ENCODE measurements around the gene NAT16. TPM values are rescaled to one million over a fixed set of nuclear protein-coding genes. Genes with fewer than 3 reads are reported as not detected.

Gene NAT16
- total and polyA plus RNA-seq, 2 experiments from 2014 or later: 0.21 to 0.31 TPM

DNA sequence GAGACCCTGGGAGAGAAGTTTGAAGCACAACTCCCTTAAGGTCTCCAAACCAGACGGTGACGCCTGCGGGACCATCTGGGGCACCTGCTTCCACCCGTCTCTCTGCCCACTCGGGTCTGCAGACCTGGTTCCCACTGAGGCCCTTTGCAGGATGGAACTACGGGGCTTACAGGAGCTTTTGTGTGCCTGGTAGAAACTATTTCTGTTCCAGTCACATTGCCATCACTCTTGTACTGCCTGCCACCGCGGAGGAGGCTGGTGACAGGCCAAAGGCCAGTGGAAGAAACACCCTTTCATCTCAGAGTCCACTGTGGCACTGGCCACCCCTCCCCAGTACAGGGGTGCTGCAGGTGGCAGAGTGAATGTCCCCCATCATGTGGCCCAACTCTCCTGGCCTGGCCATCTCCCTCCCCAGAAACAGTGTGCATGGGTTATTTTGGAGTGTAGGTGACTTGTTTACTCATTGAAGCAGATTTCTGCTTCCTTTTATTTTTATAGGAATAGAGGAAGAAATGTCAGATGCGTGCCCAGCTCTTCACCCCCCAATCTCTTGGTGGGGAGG lies 42.4 kb downstream of the NAT16 start:
- ATAC-seq (no peak), DNase-seq (ENCODE audit: low spot score) (no peak)
- H4K20me1 ChIP-seq (replicated peaks; ENCODE audit: insufficient read depth): no peaks in the 10 kb centered on the region
- Mint-ChIP-seq H3K27me3 (ENCODE audit: insufficient read depth, low read depth, poor library complexity) (peaks cover 15% of the 10 kb centered on the region), H3K36me3 (ENCODE audit: low read depth) (no peaks in the 10 kb centered on the region), H3K9me3 (no peaks in the 10 kb centered on the region; the same call in 2 of the 3 replicates), H3K27ac (no peak overlapping the region), H3K4me1 (peaks cover 34% of the 10 kb centered on the region), H3K4me3 (no peak overlapping the region)
- no peaks in the 10 kb centered on the region for H3K9me2 ChIP-seq (ENCODE audit: insufficient read depth)
- no peaks in the 10 kb centered on the region; the same call in 1 of the 2 replicates for H3F3A ChIP-seq (replicated peaks; ENCODE audit: low read depth)
- TF ChIP-seq NANOG (IDR thresholded peaks at IDR 0.05; ENCODE audit: borderline replicate concordance) (no peak), JUNB (IDR thresholded peaks at IDR 0.05; ENCODE audit: unreplicated experiment) (no peak), POLR2AphosphoS5 (IDR thresholded peaks at IDR 0.05; ENCODE audit: low read depth) (no peak), STAT1 (IDR thresholded peaks at IDR 0.05; ENCODE audit: unreplicated experiment) (no peak), CREB1 (CRISPR knock-in tag; IDR thresholded peaks at IDR 0.05; ENCODE audit: low read depth) (no peak), ZNF331 (CRISPR knock-in tag; IDR thresholded peaks at IDR 0.05; ENCODE audit: low read depth) (no peak), EZH2phosphoT487 (IDR thresholded peaks at IDR 0.05; ENCODE audit: unreplicated experiment) (no peak), EZH2 (IDR thresholded peaks at IDR 0.05; ENCODE audit: low read depth, unreplicated experiment) (no peak), ZNF114 (CRISPR knock-in tag; IDR thresholded peaks at IDR 0.05) (no peak)
- TF ChIP-seq, protein P1, sequence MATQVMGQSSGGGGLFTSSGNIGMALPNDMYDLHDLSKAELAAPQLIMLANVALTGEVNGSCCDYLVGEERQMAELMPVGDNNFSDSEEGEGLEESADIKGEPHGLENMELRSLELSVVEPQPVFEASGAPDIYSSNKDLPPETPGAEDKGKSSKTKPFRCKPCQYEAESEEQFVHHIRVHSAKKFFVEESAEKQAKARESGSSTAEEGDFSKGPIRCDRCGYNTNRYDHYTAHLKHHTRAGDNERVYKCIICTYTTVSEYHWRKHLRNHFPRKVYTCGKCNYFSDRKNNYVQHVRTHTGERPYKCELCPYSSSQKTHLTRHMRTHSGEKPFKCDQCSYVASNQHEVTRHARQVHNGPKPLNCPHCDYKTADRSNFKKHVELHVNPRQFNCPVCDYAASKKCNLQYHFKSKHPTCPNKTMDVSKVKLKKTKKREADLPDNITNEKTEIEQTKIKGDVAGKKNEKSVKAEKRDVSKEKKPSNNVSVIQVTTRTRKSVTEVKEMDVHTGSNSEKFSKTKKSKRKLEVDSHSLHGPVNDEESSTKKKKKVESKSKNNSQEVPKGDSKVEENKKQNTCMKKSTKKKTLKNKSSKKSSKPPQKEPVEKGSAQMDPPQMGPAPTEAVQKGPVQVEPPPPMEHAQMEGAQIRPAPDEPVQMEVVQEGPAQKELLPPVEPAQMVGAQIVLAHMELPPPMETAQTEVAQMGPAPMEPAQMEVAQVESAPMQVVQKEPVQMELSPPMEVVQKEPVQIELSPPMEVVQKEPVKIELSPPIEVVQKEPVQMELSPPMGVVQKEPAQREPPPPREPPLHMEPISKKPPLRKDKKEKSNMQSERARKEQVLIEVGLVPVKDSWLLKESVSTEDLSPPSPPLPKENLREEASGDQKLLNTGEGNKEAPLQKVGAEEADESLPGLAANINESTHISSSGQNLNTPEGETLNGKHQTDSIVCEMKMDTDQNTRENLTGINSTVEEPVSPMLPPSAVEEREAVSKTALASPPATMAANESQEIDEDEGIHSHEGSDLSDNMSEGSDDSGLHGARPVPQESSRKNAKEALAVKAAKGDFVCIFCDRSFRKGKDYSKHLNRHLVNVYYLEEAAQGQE (IDR thresholded peaks at IDR 0.05; ENCODE audit: unreplicated experiment): no peak
- TF ChIP-seq, protein P2, sequence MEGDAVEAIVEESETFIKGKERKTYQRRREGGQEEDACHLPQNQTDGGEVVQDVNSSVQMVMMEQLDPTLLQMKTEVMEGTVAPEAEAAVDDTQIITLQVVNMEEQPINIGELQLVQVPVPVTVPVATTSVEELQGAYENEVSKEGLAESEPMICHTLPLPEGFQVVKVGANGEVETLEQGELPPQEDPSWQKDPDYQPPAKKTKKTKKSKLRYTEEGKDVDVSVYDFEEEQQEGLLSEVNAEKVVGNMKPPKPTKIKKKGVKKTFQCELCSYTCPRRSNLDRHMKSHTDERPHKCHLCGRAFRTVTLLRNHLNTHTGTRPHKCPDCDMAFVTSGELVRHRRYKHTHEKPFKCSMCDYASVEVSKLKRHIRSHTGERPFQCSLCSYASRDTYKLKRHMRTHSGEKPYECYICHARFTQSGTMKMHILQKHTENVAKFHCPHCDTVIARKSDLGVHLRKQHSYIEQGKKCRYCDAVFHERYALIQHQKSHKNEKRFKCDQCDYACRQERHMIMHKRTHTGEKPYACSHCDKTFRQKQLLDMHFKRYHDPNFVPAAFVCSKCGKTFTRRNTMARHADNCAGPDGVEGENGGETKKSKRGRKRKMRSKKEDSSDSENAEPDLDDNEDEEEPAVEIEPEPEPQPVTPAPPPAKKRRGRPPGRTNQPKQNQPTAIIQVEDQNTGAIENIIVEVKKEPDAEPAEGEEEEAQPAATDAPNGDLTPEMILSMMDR (conservative IDR thresholded peaks at IDR 0.05; ENCODE audit: low read depth in 2 of 2): no peak
- TF ChIP-seq, protein P3, sequence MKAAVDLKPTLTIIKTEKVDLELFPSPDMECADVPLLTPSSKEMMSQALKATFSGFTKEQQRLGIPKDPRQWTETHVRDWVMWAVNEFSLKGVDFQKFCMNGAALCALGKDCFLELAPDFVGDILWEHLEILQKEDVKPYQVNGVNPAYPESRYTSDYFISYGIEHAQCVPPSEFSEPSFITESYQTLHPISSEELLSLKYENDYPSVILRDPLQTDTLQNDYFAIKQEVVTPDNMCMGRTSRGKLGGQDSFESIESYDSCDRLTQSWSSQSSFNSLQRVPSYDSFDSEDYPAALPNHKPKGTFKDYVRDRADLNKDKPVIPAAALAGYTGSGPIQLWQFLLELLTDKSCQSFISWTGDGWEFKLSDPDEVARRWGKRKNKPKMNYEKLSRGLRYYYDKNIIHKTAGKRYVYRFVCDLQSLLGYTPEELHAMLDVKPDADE (IDR thresholded peaks at IDR 0.05): no peak
- TF ChIP-seq, protein P4, sequence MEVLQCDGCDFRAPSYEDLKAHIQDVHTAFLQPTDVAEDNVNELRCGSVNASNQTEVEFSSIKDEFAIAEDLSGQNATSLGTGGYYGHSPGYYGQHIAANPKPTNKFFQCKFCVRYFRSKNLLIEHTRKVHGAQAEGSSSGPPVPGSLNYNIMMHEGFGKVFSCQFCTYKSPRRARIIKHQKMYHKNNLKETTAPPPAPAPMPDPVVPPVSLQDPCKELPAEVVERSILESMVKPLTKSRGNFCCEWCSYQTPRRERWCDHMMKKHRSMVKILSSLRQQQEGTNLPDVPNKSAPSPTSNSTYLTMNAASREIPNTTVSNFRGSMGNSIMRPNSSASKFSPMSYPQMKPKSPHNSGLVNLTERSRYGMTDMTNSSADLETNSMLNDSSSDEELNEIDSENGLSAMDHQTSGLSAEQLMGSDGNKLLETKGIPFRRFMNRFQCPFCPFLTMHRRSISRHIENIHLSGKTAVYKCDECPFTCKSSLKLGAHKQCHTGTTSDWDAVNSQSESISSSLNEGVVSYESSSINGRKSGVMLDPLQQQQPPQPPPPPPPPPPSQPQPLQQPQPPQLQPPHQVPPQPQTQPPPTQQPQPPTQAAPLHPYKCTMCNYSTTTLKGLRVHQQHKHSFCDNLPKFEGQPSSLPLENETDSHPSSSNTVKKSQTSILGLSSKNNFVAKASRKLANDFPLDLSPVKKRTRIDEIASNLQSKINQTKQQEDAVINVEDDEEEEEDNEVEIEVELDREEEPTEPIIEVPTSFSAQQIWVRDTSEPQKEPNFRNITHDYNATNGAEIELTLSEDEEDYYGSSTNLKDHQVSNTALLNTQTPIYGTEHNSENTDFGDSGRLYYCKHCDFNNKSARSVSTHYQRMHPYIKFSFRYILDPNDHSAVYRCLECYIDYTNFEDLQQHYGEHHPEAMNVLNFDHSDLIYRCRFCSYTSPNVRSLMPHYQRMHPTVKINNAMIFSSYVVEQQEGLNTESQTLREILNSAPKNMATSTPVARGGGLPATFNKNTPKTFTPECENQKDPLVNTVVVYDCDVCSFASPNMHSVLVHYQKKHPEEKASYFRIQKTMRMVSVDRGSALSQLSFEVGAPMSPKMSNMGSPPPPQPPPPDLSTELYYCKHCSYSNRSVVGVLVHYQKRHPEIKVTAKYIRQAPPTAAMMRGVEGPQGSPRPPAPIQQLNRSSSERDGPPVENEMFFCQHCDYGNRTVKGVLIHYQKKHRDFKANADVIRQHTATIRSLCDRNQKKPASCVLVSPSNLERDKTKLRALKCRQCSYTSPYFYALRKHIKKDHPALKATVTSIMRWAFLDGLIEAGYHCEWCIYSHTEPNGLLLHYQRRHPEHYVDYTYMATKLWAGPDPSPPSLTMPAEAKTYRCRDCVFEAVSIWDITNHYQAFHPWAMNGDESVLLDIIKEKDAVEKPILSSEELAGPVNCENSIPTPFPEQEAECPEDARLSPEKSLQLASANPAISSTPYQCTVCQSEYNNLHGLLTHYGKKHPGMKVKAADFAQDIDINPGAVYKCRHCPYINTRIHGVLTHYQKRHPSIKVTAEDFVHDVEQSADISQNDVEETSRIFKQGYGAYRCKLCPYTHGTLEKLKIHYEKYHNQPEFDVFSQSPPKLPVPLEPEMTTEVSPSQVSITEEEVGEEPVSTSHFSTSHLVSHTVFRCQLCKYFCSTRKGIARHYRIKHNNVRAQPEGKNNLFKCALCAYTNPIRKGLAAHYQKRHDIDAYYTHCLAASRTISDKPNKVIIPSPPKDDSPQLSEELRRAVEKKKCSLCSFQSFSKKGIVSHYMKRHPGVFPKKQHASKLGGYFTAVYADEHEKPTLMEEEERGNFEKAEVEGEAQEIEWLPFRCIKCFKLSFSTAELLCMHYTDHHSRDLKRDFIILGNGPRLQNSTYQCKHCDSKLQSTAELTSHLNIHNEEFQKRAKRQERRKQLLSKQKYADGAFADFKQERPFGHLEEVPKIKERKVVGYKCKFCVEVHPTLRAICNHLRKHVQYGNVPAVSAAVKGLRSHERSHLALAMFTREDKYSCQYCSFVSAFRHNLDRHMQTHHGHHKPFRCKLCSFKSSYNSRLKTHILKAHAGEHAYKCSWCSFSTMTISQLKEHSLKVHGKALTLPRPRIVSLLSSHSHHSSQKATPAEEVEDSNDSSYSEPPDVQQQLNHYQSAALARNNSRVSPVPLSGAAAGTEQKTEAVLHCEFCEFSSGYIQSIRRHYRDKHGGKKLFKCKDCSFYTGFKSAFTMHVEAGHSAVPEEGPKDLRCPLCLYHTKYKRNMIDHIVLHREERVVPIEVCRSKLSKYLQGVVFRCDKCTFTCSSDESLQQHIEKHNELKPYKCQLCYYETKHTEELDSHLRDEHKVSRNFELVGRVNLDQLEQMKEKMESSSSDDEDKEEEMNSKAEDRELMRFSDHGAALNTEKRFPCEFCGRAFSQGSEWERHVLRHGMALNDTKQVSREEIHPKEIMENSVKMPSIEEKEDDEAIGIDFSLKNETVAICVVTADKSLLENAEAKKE (CRISPR knock-in tag; IDR thresholded peaks at IDR 0.05): no peak
- H3K4me3 ChIP-seq: no peak overlapping the region
- H3K36me3 ChIP-seq (ENCODE audit: insufficient read depth): no peaks in the 10 kb centered on the region
- H3K27me3 ChIP-seq (ENCODE audit: insufficient read depth): no peaks in the 10 kb centered on the region
- no peaks in the 10 kb centered on the region for H3K79me2 ChIP-seq (replicated peaks; ENCODE audit: insufficient read depth)
- peaks cover 26% of the 10 kb centered on the region for H3K4me1 ChIP-seq (ENCODE audit: insufficient read depth)
- H3K27ac ChIP-seq (ENCODE audit: low read depth): no peak overlapping the region
- no peak overlapping the region for H3K4me2 ChIP-seq
- H2AFZ ChIP-seq: no peak overlapping the region
